NCI-H2171 treated with DMSO at 0.1 percent for 48 hours (cell line): ENCODE measurements around the gene HDHD3.
"Not testable (repeated sequence)": the region's sequence is repeated elsewhere in the genome, so short reads cannot be mapped to it uniquely, and the experiment has no call there.

ENCODE experiments used
- DNase-seq: peaks from one replicate; lab custom pipeline; 2025; lab: John Stamatoyannopoulos, UW

Gene HDHD3

GRCh38 chr9:113389451-113389850 is 12.7 kb upstream of the HDHD3 start:
- DNase-seq = no peak

- no peak for DNase-seq
These were observed 12.0 kb upstream of the HDHD3 start for GRCh38 chr9:113388833-113389232.

- no peak for DNase-seq
These were observed 10.9 kb upstream of the HDHD3 start for GRCh38 chr9:113387560-113388230.

DNA sequence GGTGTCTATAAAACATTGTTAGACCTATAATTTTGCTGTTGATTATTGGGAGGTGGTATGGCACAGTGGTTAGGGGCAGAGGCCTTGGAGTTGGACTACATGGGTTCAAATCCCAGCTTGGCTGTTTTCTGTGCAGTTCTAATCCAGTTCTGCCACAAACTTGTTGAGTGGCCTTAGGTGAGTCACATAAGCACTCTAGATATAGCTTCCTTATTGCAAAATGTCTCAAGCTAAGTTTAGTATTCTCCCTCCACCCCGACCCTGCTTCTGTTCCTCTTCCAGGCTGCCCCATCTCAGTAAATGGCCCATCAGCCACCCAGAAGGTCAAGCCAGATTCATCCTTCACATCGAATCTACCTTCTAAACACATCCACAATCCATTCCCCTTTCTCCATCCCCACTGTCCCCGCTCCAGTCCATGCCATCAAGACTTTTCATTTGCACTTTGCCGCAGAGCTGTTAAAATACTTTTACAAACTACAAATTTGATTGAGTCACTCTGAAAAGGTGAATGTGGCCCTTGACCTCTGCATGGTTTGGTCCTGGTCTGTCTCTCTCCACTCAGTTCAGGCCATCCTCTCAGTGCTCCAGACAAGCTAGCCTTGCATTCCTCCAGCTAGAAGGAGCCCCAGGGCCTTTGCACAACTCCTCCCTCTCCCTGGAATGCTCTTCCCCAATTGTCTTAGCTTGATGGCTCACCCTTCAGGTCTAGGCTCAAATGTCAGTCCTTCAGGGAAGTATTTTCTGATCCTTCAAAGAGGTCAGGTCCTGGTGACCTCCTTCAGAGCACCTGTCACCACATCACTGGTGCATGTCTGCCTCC is 10.0 kb upstream of the HDHD3 start:
- no peak for DNase-seq

DNA sequence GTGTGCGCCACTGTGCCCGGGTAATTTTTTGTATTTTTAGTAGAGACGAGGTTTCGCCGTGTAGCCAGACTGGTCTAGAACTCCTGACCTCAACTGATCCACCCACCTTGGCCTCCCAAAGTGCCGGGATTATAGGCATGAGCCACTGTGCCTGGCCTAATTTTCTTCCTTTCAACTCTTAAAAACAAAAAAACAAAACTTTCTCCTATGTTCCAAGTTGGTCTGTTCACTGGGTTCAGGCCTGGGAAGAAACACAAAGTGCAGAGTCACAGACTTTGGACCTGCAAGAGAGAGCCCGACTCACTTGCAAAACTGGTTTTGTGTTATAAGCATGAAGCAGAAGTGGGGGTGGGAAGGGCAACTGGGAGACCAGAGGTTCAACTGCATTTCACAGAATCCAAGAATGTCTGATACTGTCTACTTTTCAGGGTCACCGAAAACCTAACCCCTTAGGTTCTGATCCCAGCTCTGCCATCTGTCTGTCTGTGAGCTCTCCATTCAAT is 5.2 kb upstream of the HDHD3 start:
- DNase-seq = no peak

DNA sequence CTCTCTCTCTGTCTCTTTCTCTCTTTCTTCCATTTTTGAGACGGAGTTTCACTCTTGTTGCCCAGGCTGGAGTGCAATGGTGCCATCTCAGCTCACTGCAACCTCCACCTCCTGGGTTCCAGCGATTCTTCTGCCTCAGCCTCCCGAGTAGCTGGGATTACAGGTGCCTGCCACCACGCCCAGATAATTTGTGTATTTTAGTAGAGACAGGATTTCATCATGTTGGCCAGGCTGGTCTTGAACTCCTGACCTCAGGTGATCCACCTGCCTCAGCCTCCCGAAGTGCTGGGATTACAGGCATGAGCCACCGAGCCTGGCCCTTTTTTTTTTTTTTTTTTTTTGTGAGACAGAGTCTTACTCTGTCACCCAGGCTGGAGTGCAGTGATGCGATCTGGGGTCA is 4.7 kb upstream of the HDHD3 start:
- not testable (repeated sequence) for DNase-seq

DNA sequence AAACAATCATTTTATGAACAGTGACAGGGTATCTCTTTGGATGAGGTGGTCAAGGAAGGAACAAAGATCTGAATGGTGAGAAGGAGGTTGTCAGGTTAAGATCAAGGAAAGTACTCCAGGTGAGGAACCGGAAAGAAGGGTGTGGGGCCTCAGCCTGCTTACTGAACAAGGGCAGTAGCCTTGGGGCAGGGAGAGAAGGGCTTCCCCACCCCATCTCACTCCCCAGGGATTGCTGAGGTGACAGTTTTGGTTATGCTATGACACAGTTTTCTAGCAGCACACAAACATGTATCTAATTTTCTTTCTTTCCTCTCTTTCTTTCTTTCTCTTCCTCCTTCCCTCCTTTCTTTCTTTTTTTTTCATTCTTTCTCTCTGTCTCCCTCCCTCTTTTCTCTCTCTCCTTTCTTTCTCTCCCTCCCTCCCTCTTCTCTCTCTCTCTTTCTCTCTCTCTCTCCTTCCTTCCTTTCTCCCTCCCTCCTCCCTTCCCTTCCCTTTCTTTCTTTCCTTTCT is 4.1 kb upstream of the HDHD3 start:
- no peak for DNase-seq

DNA sequence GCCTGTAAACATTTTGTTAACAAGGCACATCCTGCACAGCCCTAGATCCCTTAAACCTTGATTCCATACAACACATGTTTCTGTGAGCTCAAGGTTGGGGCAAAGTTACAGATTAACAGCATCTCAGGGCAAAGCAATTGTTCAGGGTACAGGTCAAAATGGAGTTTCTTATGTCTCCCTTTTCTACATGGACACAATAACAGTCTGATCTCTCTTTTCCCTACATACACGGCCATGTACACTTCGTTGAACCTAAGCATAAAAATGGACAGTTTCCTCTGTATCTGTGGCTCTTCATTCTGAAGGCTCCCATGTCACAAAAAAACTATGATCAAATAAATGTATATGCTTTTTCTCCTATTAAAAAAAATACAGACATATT is 3.0 kb upstream of the HDHD3 start:
- not testable (repeated sequence) for DNase-seq

DNA sequence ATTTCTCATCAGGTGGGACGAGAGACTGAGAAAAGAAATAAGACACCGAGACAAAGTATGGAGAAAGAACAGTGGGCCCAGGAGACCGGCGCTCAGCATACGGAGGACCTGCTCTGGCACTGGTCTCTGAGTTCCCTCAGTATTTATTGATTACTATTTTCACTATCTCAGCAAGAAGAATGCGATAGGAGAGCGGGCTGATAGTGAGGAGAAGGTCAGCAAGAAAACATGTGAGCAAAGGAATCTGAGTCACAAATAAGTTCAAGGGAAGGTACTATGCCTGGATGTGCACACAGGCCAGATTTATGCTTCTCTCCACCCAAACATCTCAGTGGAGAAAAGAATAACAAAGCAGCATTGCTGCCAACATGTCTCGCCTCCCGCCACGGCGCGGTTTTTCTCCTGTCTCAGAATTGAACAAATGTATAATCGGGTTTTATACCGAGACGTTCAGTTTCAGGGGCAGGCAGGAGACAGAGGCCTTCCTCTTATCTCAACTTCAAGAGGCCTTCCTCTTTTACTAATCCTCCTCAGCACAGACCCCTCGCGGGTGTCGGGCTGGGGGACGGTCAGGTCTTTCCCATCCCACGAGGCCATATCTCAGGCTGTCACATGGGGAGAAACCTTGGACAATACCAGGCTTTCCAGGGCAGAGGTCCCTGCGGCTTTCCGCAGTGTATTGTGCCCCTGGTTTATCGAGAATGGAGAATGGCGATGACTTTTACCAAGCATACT is 2.5 kb upstream of the HDHD3 start:
- DNase-seq = not testable (repeated sequence)

DNA sequence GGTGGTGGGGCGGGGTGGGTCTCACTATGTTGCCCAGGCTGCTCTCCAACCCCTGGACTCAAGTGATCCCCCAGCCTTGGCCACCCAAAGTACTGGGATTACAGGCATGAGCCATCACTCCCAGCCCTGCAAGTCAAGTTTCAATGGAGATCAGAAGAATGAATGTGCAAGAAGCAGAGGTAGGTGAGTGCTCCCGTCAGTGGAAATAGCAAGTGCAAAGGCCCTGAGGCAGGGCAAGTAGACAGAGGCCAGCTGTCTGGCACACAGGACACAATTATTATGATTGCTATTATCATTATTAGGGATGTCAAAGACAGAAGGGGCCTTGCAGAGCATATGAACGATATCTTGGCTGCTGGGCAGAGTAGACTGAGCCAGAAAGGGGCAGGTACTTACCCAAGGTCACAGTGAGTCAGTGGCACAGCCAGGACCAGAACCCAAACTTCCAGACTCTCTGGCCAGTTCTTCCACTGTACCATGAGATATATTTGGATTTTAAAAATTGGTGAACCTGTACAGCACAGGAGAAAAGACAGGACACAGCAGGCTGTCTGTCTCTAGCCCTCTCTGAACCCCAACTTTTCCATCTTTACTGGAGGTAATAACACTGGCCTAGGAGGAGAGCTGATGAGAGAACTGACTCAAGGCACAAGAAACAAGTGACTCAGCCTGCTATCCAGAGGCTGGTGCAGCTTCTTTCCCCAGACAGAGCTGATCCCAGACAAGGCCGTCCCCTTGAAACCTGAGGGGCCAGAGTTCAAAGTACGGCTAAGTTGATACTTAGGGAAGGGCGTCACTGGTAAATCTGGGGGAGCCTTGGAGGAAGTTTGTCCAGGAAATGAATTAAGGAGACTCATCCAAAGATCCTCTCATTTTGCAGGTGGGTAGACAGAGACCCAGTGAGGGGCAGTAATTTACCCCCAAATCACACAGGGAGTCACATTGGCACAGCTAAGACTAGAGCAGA is 1.4 kb downstream of the HDHD3 start:
- no peak for DNase-seq

GRCh38 chr9:113373676-113374392 is 3.0 kb downstream of the HDHD3 start:
- DNase-seq = no peak

DNA sequence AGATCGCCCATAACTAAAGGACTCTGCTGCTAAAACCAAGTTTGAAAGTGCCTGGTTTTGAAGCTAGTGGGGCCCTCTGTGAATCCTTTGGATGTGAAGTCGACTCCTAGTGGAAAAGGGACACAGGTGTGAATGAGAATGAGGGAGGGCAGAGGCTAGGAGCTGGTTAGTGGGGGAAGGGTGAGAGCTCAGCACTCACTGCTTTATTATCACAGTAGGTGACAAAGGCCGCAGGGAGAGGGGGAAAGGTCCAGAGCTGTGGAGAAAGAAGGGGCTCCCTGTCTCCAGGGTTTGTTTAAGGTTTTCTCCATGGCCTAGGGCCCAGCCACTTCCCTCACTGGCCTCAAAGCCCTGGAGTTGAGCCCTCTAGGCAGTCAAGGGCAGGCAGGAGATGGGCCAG is 3.5 kb downstream of the HDHD3 start:
- DNase-seq = no peak

GRCh38 chr9:113372059-113372458 is 4.7 kb downstream of the HDHD3 start:
- no peak for DNase-seq

GRCh38 chr9:113370806-113371325 is 5.9 kb downstream of the HDHD3 start:
- DNase-seq = no peak

DNA sequence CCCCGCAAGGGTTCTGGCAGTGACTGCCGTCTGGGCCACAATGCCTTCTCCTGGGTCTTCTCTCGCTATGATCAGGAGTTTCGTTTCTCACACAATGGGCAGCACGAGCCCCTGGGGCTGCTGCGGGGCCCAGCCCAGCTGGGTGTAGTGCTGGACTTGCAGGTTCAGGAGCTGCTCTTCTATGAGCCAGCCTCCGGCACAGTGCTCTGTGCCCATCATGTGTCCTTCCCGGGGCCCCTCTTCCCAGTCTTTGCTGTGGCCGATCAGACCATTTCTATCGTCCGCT is 7.0 kb downstream of the HDHD3 start:
- no peak for DNase-seq

DNA sequence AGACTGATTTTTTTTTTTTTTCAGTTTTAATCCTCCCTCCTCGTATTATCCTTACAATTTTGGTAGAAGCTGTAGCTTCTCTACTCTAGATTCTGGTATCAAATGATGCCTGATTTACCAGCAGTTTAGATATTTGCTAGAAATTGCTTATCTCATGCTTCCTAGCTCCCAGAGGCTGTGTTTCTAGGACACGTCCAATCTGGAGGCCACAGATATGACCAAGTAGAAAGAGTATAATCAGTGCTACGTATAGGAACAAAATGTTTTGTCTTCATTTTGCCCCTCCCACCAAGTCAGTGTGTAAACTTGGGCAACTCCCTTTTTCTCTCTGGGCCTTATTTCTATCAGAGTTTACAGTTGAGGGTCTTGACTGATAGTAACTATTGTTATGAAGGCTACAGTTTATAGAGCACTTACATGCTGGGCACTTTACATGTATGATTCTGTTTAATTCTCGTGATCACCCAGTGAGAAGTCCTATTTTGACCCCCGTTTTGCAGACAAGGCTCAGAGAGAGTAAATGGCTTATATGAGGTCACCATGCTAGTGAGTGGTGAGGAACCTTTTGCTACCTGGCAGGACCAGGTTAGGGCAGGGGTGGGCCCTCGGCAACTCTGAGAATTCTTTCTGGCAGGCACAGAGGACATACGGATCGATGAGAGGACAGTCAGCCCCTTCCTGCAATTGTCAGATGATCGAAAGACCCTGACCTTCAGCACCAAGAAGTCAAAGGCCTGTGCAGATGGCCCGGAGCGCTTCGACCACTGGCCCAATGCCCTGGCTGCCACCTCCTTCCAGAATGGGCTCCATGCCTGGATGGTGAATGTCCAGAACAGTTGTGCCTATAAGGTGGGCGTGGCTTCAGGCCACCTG is 7.6 kb downstream of the HDHD3 start:
- no peak for DNase-seq

GRCh38 chr9:113368348-113368981 is 8.3 kb downstream of the HDHD3 start:
- DNase-seq = no peak

DNA sequence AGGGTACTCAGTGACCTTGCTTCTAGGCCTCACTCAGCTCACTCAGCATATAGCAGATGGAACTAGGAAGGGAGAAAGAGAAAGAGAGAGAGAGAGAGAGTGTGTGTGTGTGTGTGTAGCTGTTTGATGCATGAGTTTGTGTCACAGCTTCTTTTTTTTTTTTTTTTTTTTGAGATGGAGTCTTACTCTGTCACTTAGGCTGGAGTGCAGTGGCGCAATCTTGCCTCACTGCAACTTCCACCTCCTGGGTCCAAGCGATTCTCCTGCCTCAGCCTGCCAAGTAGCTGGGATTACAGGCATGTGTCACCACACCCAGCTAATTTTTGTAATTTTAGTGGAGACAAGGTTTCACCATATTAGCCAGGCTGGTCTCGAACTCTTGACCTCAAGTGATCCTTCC is 11.1 kb downstream of the HDHD3 start:
- DNase-seq = not testable (repeated sequence)

- no peak for DNase-seq
These were observed 11.8 kb downstream of the HDHD3 start for GRCh38 chr9:113364951-113365350.
